GM23338 (cell line): ENCODE data around the gene AXIN2. TPM values are rescaled to one million over a fixed set of nuclear protein-coding genes. Genes with fewer than 3 reads are reported as not detected.

ENCODE experiments used
- ATAC-seq: fragments of 200-7000 bp; cut with Tn5 transposase; 3 replicates; pipeline ENCODE4 v1.9.1; 2020
- DNase-seq: peaks from one replicate; pipeline ENCODE4 v3.0.0-alpha.2; 2015; ENCODE audit warnings: low spot score
- H2AFZ ChIP-seq: fragments of 200-600 bp; sonication (generic); 2 replicates; pipeline ENCODE4 v1.8.0; 2016; ENCODE audit warnings: antibody characterized with exemption, mild to moderate bottlenecking, moderate library complexity
- H3F3A ChIP-seq: fragments of 200-600 bp; sonication (generic); replicated peaks from 2 replicates; pipeline ENCODE4 v1.8.0; 2017; ENCODE audit warnings: antibody characterized with exemption, mixed run types, low read depth
- H3K27ac ChIP-seq: fragments of 200-600 bp; sonication (generic); 2 replicates; pipeline ENCODE4 v1.6.1; 2016; ENCODE audit warnings: low read depth
- H3K27me3 ChIP-seq: fragments of 200-600 bp; sonication (generic); 2 replicates; pipeline ENCODE4 v1.8.0; 2016; ENCODE audit warnings: mild to moderate bottlenecking, mixed run types, moderate library complexity; ENCODE audit not compliant: insufficient read depth
- H3K36me3 ChIP-seq: fragments of 200-600 bp; sonication (generic); 2 replicates; pipeline ENCODE4 v1.8.0; 2016; ENCODE audit warnings: mild to moderate bottlenecking; ENCODE audit not compliant: insufficient read depth
- H3K4me1 ChIP-seq: fragments of 200-600 bp; sonication (generic); 2 replicates; pipeline ENCODE4 v1.8.0; 2016; ENCODE audit warnings: mild to moderate bottlenecking, moderate library complexity; ENCODE audit not compliant: insufficient read depth
- H3K4me2 ChIP-seq: fragments of 200-600 bp; sonication (generic); 2 replicates; pipeline ENCODE4 v1.7.1; 2017; ENCODE audit warnings: mixed run types
- H3K4me3 ChIP-seq: fragments of 200-600 bp; sonication (generic); 2 replicates; pipeline ENCODE4 v1.6.1; 2016; ENCODE audit warnings: mixed run types
- H3K79me2 ChIP-seq: fragments of 200-600 bp; sonication (generic); replicated peaks from 2 replicates; pipeline ENCODE4 v1.8.0; 2017; ENCODE audit warnings: mild to moderate bottlenecking; ENCODE audit not compliant: insufficient read depth
- H3K9me2 ChIP-seq: fragments of 200-600 bp; sonication (generic); 2 replicates; pipeline ENCODE4 v1.8.0; 2017; ENCODE audit not compliant: insufficient read depth
- H4K20me1 ChIP-seq: fragments of 200-600 bp; sonication (generic); replicated peaks from 2 replicates; pipeline ENCODE4 v1.8.0; 2017; ENCODE audit warnings: mild to moderate bottlenecking; ENCODE audit not compliant: insufficient read depth
- H3K27ac Mint-ChIP-seq: 2 replicates; pipeline ENCODE4 v1.8.0; 2020; ENCODE audit warnings: inconsistent platforms, mild to moderate bottlenecking, moderate library complexity, mixed read lengths
- H3K27me3 Mint-ChIP-seq: 3 replicates; pipeline ENCODE4 v1.8.0; 2022; ENCODE audit warnings: low read depth, mild to moderate bottlenecking, moderate library complexity, mixed read lengths, inconsistent platforms; ENCODE audit not compliant: insufficient read depth, poor library complexity
- H3K36me3 Mint-ChIP-seq: 3 replicates; pipeline ENCODE4 v1.8.0; 2021; ENCODE audit warnings: low read depth, mild to moderate bottlenecking, inconsistent platforms, moderate library complexity, mixed read lengths
- H3K4me1 Mint-ChIP-seq: 3 replicates; pipeline ENCODE4 v1.8.0; 2020; ENCODE audit warnings: mild to moderate bottlenecking, inconsistent platforms, mixed read lengths
- H3K4me3 Mint-ChIP-seq: 3 replicates; pipeline ENCODE4 v1.8.0; 2021; ENCODE audit warnings: moderate library complexity, mild to moderate bottlenecking, inconsistent platforms, mixed read lengths
- H3K9me3 Mint-ChIP-seq: 3 replicates; pipeline ENCODE4 v1.8.0; 2020; ENCODE audit warnings: moderate library complexity, mild to moderate bottlenecking, inconsistent platforms, mixed read lengths
- CREB1 ChIP-seq: fragments of 250-450 bp; sonication (Bioruptor Pico); IDR thresholded peaks from 2 replicates; pipeline ENCODE4 v1.5.0; 2020; ENCODE audit warnings: low read depth, mild to moderate bottlenecking, moderate library complexity
- CTCF ChIP-seq, 2 experiments: fragments of 200-600 bp in 1 of 2; sonication (generic) in 1 of 2; conservative IDR thresholded peaks; 2 replicates each; pipeline versions ENCODE4 v1.5.1 to v1.6.1; 2016 to 2017; ENCODE audit warnings: antibody characterized with exemption in 2 of 2, low read depth in 2 of 2, mild to moderate bottlenecking in 2 of 2, moderate library complexity in 1 of 2
- ZNF114 ChIP-seq: fragments of 250-450 bp; sonication (Bioruptor Pico); IDR thresholded peaks from 2 replicates; pipeline ENCODE4 v1.5.0; 2020; ENCODE audit warnings: mild to moderate bottlenecking, moderate library complexity
- ZNF462 ChIP-seq: fragments of 250-450 bp; sonication (Bioruptor Pico); IDR thresholded peaks from 2 replicates; pipeline ENCODE4 v1.5.0; 2020; ENCODE audit warnings: mild to moderate bottlenecking, moderate library complexity
- polyA plus RNA-seq: library from polyadenylated mRNA; unstranded; fragments of >200 nt; fragmentation: Nextera tagmentation; extraction: Ambion mirVana; gene quantifications from 2 replicates; pipeline ENCODE4 v1.2.1, GENCODE V29; 2016
- total RNA-seq: library from RNA; depleted of rRNA; stranded (reverse); fragments of >200 nt; shearing (Covaris generic); gene quantifications from 2 replicates; pipeline ENCODE4 v1.2.3, GENCODE V29; 2014
- TF ChIP-seq, protein P1 (sequence below): IDR thresholded peaks from one replicate; pipeline ENCODE4 v1.6.1; 2018; ENCODE audit warnings: antibody characterized with exemption; ENCODE audit not compliant: unreplicated experiment

Gene AXIN2
- total and polyA plus RNA-seq, 2 experiments from 2014 or later: 8.0 to 32.7 TPM

GRCh38 chr17:65584604-65585521 lies 23.4 kb upstream of the AXIN2 start:
- Histone ChIP-seq H3F3A (no peaks in the 10 kb centered on the region), H3K36me3 (no peaks in the 10 kb centered on the region), H3K4me2 (no peak overlapping the region), H3K27me3 (no peaks in the 10 kb centered on the region), H3K4me3 (no peak overlapping the region), H3K27ac (no peak overlapping the region), H3K4me1 (peaks cover 7% of the 10 kb centered on the region; the same call in 1 of the 2 replicates), H2AFZ (no peak overlapping the region), H3K9me2 (no peaks in the 10 kb centered on the region), H3K79me2 (no peaks in the 10 kb centered on the region), H4K20me1 (no peaks in the 10 kb centered on the region)
- no peaks in the 10 kb centered on the region for H3K9me3 Mint-ChIP-seq
- no peak overlapping the region for H3K4me3 Mint-ChIP-seq
- DNase-seq (no peak), ATAC-seq (no peak)
- H3K27ac Mint-ChIP-seq: no peak overlapping the region
- no peaks in the 10 kb centered on the region for H3K36me3 Mint-ChIP-seq
- TF ChIP-seq ZNF114 (CRISPR knock-in tag) (no peak), ZNF462 (CRISPR knock-in tag) (no peak), CTCF (conservative IDR thresholded peaks at IDR 0.05; ENCODE audit: low read depth in 2 of 2) (no peak), CREB1 (CRISPR knock-in tag) (no peak)
- TF ChIP-seq, protein P1, sequence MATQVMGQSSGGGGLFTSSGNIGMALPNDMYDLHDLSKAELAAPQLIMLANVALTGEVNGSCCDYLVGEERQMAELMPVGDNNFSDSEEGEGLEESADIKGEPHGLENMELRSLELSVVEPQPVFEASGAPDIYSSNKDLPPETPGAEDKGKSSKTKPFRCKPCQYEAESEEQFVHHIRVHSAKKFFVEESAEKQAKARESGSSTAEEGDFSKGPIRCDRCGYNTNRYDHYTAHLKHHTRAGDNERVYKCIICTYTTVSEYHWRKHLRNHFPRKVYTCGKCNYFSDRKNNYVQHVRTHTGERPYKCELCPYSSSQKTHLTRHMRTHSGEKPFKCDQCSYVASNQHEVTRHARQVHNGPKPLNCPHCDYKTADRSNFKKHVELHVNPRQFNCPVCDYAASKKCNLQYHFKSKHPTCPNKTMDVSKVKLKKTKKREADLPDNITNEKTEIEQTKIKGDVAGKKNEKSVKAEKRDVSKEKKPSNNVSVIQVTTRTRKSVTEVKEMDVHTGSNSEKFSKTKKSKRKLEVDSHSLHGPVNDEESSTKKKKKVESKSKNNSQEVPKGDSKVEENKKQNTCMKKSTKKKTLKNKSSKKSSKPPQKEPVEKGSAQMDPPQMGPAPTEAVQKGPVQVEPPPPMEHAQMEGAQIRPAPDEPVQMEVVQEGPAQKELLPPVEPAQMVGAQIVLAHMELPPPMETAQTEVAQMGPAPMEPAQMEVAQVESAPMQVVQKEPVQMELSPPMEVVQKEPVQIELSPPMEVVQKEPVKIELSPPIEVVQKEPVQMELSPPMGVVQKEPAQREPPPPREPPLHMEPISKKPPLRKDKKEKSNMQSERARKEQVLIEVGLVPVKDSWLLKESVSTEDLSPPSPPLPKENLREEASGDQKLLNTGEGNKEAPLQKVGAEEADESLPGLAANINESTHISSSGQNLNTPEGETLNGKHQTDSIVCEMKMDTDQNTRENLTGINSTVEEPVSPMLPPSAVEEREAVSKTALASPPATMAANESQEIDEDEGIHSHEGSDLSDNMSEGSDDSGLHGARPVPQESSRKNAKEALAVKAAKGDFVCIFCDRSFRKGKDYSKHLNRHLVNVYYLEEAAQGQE: no peak
- H3K4me1 Mint-ChIP-seq: peaks cover 15% of the 10 kb centered on the region
- peaks cover 12% of the 10 kb centered on the region for H3K27me3 Mint-ChIP-seq
